HCT116 (cell line): ENCODE data around the gene TRIML2. TPM values are rescaled to one million over a fixed set of nuclear protein-coding genes. Genes with fewer than 3 reads are reported as not detected.

Experiments used
- ATAC-seq: fragments of 200-7000 bp; cut with Tn5 transposase; 2 replicates; pipeline ENCODE4 v1.9.1; 2020; ENCODE audit warnings: mild to moderate bottlenecking, moderate library complexity
- BruUV-seq: library from RNA; stranded (reverse); fragments of 400-500 nt; replicated peaks from 2 replicates; lab custom pipeline; 2021; lab: Mats Ljungman, UMichigan
- CTCF ChIA-PET: fragments of 300-600 bp; sonication (Branson Sonifier 250); formaldehyde crosslinking; loops from one replicate; lab custom pipeline; 2021; ENCODE audit warnings: antibody characterized with exemption; lab: Charles Lee
- POLR2A ChIA-PET: fragments of 300-600, 350-600 bp; sonication (Branson Sonifier 250); formaldehyde crosslinking; loops from one replicate; lab custom pipeline; 2021; ENCODE audit warnings: antibody characterized with exemption; lab: Charles Lee
- RAD21 ChIA-PET, 2 experiments: fragments of 300-600 bp; sonication (Branson Sonifier 250); formaldehyde crosslinking; loops; one replicate each; lab custom pipeline; 2023; ENCODE audit warnings: low total read pairs in 2 of 2; ENCODE audit not compliant: uncharacterized antibody in 2 of 2, unreplicated experiment in 2 of 2, low non-redundant PET in 1 of 2; lab: Charles Lee
- DNase-seq: peaks from one replicate; pipeline ENCODE4 v3.0.0-alpha.2; 2010; ENCODE audit warnings: low read depth, low spot score
- H2AFZ ChIP-seq: fragments of 200-600 bp; shearing (Covaris generic), sonication (generic); 2 replicates; pipeline ENCODE4 v1.6.1; 2017; ENCODE audit warnings: low read depth, mixed run types, mixed read lengths, antibody characterized with exemption, low read length; ENCODE audit not compliant: poor library complexity, severe bottlenecking
- H3K27ac ChIP-seq: 2 replicates; pipeline ENCODE4 v1.5.1; 2012; ENCODE audit warnings: low read depth, low read length
- H3K27me3 ChIP-seq: fragments of 200-600 bp; sonication (generic); 2 replicates; pipeline ENCODE4 v1.6.1; 2016; ENCODE audit warnings: mixed run types, low read length, mixed read lengths; ENCODE audit not compliant: insufficient read depth
- H3K36me3 ChIP-seq, 2 experiments: fragments of 200-500 bp in 1 of 2; fragments of 200-600 bp in 1 of 2; sonication (Bioruptor generic) in 1 of 2; sonication (generic) in 1 of 2; 2 replicates each; pipeline versions ENCODE4 v1.5.1 to v1.6.1; 2014 to 2016; ENCODE audit warnings: low read length in 2 of 2, inconsistent platforms in 1 of 2, mixed read lengths in 1 of 2, mixed run types in 1 of 2; ENCODE audit not compliant: insufficient read depth in 2 of 2, control insufficient read depth in 1 of 2
- H3K4me1 ChIP-seq, 2 experiments: fragments of 200-600 bp in 1 of 2; sonication (generic) in 1 of 2; 2 replicates each; pipeline versions ENCODE4 v1.5.1 to v1.6.1; 2012 to 2017; ENCODE audit warnings: low read length in 2 of 2, inconsistent platforms in 1 of 2, mild to moderate bottlenecking in 1 of 2, mixed read lengths in 1 of 2, mixed run types in 1 of 2, moderate library complexity in 1 of 2; ENCODE audit not compliant: insufficient read depth in 2 of 2, control insufficient read depth in 1 of 2
- H3K4me2 ChIP-seq: fragments of 200-600 bp; sonication (generic); 2 replicates; pipeline ENCODE4 v1.6.1; 2017; ENCODE audit warnings: mixed run types, low read length, mixed read lengths
- H3K4me3 ChIP-seq, 2 experiments: fragments of 200-600 bp in 1 of 2; sonication (generic) in 1 of 2; replicated peaks in 1 of 2; 2 replicates each; pipeline ENCODE4 v1.5.1; 2011 to 2016; ENCODE audit warnings: low read length in 2 of 2, control low read depth in 1 of 2, low read depth in 1 of 2, mild to moderate bottlenecking in 1 of 2, mixed read lengths in 1 of 2, mixed run types in 1 of 2
- H3K79me2 ChIP-seq: fragments of 200-600 bp; sonication (generic); 2 replicates; pipeline ENCODE4 v1.6.1; 2017; ENCODE audit warnings: mild to moderate bottlenecking, mixed run types, low read length, moderate library complexity, mixed read lengths; ENCODE audit not compliant: insufficient read depth
- H3K9ac ChIP-seq: fragments of 200-600 bp; sonication (generic); 2 replicates; pipeline ENCODE4 v1.6.1; 2016; ENCODE audit warnings: low read length, mixed read lengths
- H3K9me2 ChIP-seq: fragments of 200-600 bp; sonication (generic), shearing (Covaris generic); 2 replicates; pipeline ENCODE4 v1.6.1; 2017; ENCODE audit warnings: mixed run types, mild to moderate bottlenecking, moderate library complexity; ENCODE audit not compliant: insufficient read depth
- H3K9me3 ChIP-seq, 2 experiments: fragments of 200-500 bp in 1 of 2; fragments of 200-600 bp in 1 of 2; sonication (Bioruptor generic) in 1 of 2; sonication (generic) in 1 of 2; 2 replicates each; pipeline ENCODE4 v1.6.1; 2014 to 2017; ENCODE audit warnings: low read length in 2 of 2, mixed read lengths in 2 of 2, inconsistent platforms in 1 of 2, low read depth in 1 of 2, mild to moderate bottlenecking in 1 of 2, mixed run types in 1 of 2, moderate library complexity in 1 of 2; ENCODE audit not compliant: control insufficient read depth in 1 of 2, insufficient read depth in 1 of 2
- H4K20me1 ChIP-seq: fragments of 200-600 bp; sonication (generic), shearing (Covaris generic); 2 replicates; pipeline ENCODE4 v1.6.1; 2017; ENCODE audit warnings: mixed run types, mild to moderate bottlenecking, moderate library complexity; ENCODE audit not compliant: insufficient read depth
- CEBPB ChIP-seq: IDR thresholded peaks from 2 replicates; pipeline ENCODE4 v1.6.1; 2012; ENCODE audit warnings: low read depth
- EZH2 ChIP-seq: fragments of 200-600 bp; sonication (generic); IDR thresholded peaks from 2 replicates; pipeline ENCODE4 v1.6.1; 2017; ENCODE audit warnings: antibody characterized with exemption, mixed run types
- intact Hi-C: fragments of 100-400 bp; cut with micrococcal nuclease; formaldehyde crosslinking; loops from 2 replicates; pipeline ENCODE4 v1.10.0; 2022
- total RNA-seq: library from RNA; stranded (reverse); gene quantifications from one replicate; pipeline ENCODE4 v1.2.1, GENCODE V29; 2021; ENCODE audit not compliant: unreplicated experiment
- TF ChIP-seq, protein P1 (sequence below), 3 experiments: fragments of 200-600 bp in 1 of 3; sonication (generic) in 1 of 3; IDR thresholded peaks in 2 of 3; conservative IDR thresholded peaks in 1 of 3; 2 replicates each; pipeline ENCODE4 v1.5.1; 2012 to 2017; ENCODE audit warnings: low read depth in 2 of 3, low read length in 2 of 3, antibody characterized with exemption in 1 of 3, borderline replicate concordance in 1 of 3, control low read depth in 1 of 3, mild to moderate bottlenecking in 1 of 3, mixed read lengths in 1 of 3, mixed run types in 1 of 3, moderate library complexity in 1 of 3; ENCODE audit not compliant: insufficient read depth in 1 of 3
- TF ChIP-seq, protein P2 (sequence below): IDR thresholded peaks from 2 replicates; pipeline ENCODE4 v1.6.1; 2012; ENCODE audit warnings: low read depth

Gene TRIML2
- total RNA-seq, 1 experiment from 2014 or later, result 6.3 TPM

DNA sequence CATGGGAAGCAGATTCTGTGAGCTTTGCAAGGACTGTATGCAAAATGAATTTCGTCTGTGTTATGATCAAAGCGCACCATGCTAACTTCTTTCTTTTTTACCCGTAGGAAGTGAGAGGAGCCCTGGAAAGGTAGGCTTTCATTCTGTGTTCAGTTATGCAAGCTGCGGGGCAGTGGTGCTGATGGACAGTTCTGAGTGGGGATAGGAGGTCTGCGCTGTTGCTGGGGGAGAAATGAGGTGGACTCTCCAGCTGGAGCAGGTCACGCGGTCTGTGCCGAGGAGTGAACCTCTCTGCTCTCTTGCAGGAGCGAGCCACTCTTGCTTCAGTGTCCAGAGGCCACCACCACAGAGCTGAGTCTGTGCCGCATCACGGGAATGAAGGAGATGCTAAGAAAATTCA, 34.3 kb upstream of the TRIML2 start:
- H3K9me3 ChIP-seq, result no peaks in the 10 kb centered on the region
- H3K27ac ChIP-seq, result no peak overlapping the region
- H3K36me3 ChIP-seq, result no peaks in the 10 kb centered on the region
- no peak overlapping the region for H3K4me2 ChIP-seq
- RAD21 ChIA-PET, result no interaction called here
- H3K9me2 ChIP-seq, result no peaks in the 10 kb centered on the region
- H2AFZ ChIP-seq, result no peak overlapping the region
- TF ChIP-seq, protein P1, sequence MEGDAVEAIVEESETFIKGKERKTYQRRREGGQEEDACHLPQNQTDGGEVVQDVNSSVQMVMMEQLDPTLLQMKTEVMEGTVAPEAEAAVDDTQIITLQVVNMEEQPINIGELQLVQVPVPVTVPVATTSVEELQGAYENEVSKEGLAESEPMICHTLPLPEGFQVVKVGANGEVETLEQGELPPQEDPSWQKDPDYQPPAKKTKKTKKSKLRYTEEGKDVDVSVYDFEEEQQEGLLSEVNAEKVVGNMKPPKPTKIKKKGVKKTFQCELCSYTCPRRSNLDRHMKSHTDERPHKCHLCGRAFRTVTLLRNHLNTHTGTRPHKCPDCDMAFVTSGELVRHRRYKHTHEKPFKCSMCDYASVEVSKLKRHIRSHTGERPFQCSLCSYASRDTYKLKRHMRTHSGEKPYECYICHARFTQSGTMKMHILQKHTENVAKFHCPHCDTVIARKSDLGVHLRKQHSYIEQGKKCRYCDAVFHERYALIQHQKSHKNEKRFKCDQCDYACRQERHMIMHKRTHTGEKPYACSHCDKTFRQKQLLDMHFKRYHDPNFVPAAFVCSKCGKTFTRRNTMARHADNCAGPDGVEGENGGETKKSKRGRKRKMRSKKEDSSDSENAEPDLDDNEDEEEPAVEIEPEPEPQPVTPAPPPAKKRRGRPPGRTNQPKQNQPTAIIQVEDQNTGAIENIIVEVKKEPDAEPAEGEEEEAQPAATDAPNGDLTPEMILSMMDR (IDR thresholded peaks at IDR 0.05 in 2 of 3, conservative IDR thresholded peaks at IDR 0.05 in 1 of 3; ENCODE audit: borderline replicate concordance in 1 of 3, insufficient read depth in 1 of 3, low read depth in 2 of 3, low read length in 2 of 3), result no peak
- TF ChIP-seq EZH2 (no peak), CEBPB (no peak)
- TF ChIP-seq, protein P2, sequence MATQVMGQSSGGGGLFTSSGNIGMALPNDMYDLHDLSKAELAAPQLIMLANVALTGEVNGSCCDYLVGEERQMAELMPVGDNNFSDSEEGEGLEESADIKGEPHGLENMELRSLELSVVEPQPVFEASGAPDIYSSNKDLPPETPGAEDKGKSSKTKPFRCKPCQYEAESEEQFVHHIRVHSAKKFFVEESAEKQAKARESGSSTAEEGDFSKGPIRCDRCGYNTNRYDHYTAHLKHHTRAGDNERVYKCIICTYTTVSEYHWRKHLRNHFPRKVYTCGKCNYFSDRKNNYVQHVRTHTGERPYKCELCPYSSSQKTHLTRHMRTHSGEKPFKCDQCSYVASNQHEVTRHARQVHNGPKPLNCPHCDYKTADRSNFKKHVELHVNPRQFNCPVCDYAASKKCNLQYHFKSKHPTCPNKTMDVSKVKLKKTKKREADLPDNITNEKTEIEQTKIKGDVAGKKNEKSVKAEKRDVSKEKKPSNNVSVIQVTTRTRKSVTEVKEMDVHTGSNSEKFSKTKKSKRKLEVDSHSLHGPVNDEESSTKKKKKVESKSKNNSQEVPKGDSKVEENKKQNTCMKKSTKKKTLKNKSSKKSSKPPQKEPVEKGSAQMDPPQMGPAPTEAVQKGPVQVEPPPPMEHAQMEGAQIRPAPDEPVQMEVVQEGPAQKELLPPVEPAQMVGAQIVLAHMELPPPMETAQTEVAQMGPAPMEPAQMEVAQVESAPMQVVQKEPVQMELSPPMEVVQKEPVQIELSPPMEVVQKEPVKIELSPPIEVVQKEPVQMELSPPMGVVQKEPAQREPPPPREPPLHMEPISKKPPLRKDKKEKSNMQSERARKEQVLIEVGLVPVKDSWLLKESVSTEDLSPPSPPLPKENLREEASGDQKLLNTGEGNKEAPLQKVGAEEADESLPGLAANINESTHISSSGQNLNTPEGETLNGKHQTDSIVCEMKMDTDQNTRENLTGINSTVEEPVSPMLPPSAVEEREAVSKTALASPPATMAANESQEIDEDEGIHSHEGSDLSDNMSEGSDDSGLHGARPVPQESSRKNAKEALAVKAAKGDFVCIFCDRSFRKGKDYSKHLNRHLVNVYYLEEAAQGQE, result 0 out of 2 replicates have a peak, but pooled peaks have one; percentile 3
- no peaks in the 10 kb centered on the region for H4K20me1 ChIP-seq
- H3K4me1 ChIP-seq, result no peaks in the 10 kb centered on the region
- CTCF ChIA-PET, result no interaction called here
- ATAC-seq (no peak), DNase-seq (no peak)
- no peaks in the 10 kb centered on the region for H3K27me3 ChIP-seq
- no peak overlapping the region for H3K4me3 ChIP-seq
- no peaks in the 10 kb centered on the region for H3K79me2 ChIP-seq
- POLR2A ChIA-PET, result no interaction called here
- H3K9ac ChIP-seq, result no peak overlapping the region
- BruUV-seq, result no TSS peak
- intact Hi-C loops, result no loop called here
